ENCODE data around the gene SUSD6. TPM values are rescaled to one million over a fixed set of nuclear protein-coding genes. Genes with fewer than 3 reads are reported as not detected.
A peak's percentile ranks its signal among the peaks of the same experiment; 100 is the strongest.

The SUSD6 gene
- total and polyA plus RNA-seq, 9 of the 15 experiments (the other 6 are each of a cell fraction or from before 2014, with no cell fraction given) = 2.9 to 20.7 (median 5.6) TPM

DNA sequence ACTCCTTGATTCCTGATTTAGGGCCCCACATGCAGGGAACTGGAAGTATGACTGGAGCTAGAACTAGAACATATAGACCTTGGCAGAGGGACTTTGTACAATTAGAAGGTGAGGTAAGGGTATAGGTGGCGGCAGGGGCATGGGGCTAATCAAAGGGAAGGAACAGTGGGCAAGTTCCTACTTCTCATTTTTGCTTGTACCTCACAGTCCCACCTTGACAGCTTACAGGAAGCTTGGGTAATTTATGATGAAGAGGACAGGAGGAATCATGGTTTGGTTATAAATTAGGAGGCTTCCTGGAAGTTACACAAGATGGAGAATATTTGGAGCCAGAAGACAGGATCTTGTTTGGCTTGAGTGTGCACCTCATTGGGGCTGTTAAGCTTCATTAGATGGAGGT lies 33.4 kb downstream of the SUSD6 start:
- DNase-seq (ENCODE audit: extremely low read depth in 1 of 4, low spot score in 3 of 4) (no peak), ATAC-seq (no peak), FAIRE-seq (no peak)
- H3K4me2 ChIP-seq (ENCODE audit: insufficient read depth, low read length) = no peak overlapping the region
- no TSS peak for BruUV-seq (replicated peaks)
- ChIA-PET POLR2A (interaction anchor here (1.3 to 1.4 kb wide), 2 partner anchors 14 to 54 kb away, joined by 3 to 4 read pairs; no protein-coding TSS in a partner anchor), CTCF (ENCODE audit: low intra/inter-chr PET ratio) (no interaction called here)
- H4K20me1 ChIP-seq (replicated peaks; ENCODE audit: control insufficient read depth, insufficient read depth, low read length) = no peaks in the 10 kb centered on the region
- intact Hi-C loops (cut with micrococcal nuclease) (no loop called here), in situ Hi-C loops (cut with MboI) (no loop called here)
- H3K36me3 ChIP-seq (ENCODE audit: control insufficient read depth, insufficient read depth, low read length) = peaks cover 19% of the 10 kb centered on the region; the same call in 2 of the 3 replicates
- H3K27me3 ChIP-seq (ENCODE audit: control insufficient read depth in 2 of 2, insufficient read depth in 2 of 2, low read length in 2 of 2) = no peaks in the 10 kb centered on the region
- H2AFZ ChIP-seq (ENCODE audit: low read depth, low read length) = no peak overlapping the region
- H3K4me1 ChIP-seq (replicated peaks in 1 of 2; ENCODE audit: control insufficient read depth in 2 of 2, insufficient read depth in 2 of 2, low read length in 2 of 2) = peaks cover 4 to 46% of the 10 kb centered on the region in 2 experiments; a peak in 4 of 5 replicates
- no peaks in the 10 kb centered on the region for H3K9me1 ChIP-seq (ENCODE audit: control insufficient read depth, insufficient read depth, low read length)
- H3K9ac ChIP-seq (ENCODE audit: insufficient read depth in 1 of 2, low read depth in 2 of 2, low read length in 2 of 2) = no peak overlapping the region
- TF ChIP-seq MEIS2 (IDR thresholded peaks at IDR 0.05; ENCODE audit: partially characterized antibody) (peak; percentile 62), RREB1 (CRISPR knock-in tag; IDR thresholded peaks at IDR 0.05) (no peak)
- 83% methylated on average over 1 of the region's 1 CpG for WGBS (ENCODE audit: insufficient coverage, low coverage, missing lambda C conversion rate)
- 0 out of 3 replicates have a peak overlapping the region, but pooled peaks have one; percentile 33 for H3K27ac ChIP-seq (ENCODE audit: extremely low read depth, low read depth, low read length)
- H3K4me3 ChIP-seq = no peak overlapping the region
- H3K9me3 ChIP-seq (replicated peaks; ENCODE audit: control insufficient read depth, insufficient read depth, low read depth, low read length) = peaks cover 10% of the 10 kb centered on the region
- H3K79me2 ChIP-seq (ENCODE audit: control insufficient read depth, insufficient read depth, low read length) = peaks cover 89% of the 10 kb centered on the region
